Left renal pelvis (tissue), 4 donors: Measurements from ENCODE around the gene SKAP1. TPM values are rescaled to one million over a fixed set of nuclear protein-coding genes. Genes with fewer than 3 reads are reported as not detected.
"Not testable (repeated sequence)": the region's sequence is repeated elsewhere in the genome, so short reads cannot be mapped to it uniquely, and the experiment has no call there.

Experiments
- DNase-seq, 4 donors: peaks; one replicate each; pipeline ENCODE4 v3.0.0-alpha.2; 2013; ENCODE audit warnings: low read depth in 4 of 4, low spot score in 3 of 4
- polyA plus RNA-seq, 4 donors: library from polyadenylated mRNA; unstranded; fragments of 120-200 nt; gene quantifications; one replicate each; pipeline ENCODE4 v1.2.1, GENCODE V29; 2013; ENCODE audit not compliant: insufficient read length in 4 of 4

Gene SKAP1
- polyA plus RNA-seq, 4 donors: 1.6 to 12.7 (median 11.3) TPM

GRCh38 chr17:48451489-48451888 lies 21.5 kb upstream of the SKAP1 start:
- DNase-seq: no peak

- DNase-seq: not testable (repeated sequence)
Measured at GRCh38 chr17:48449335-48449734, 19.3 kb upstream of the SKAP1 start.

- DNase-seq: no peak
Measured at GRCh38 chr17:48445248-48445620, 15.2 kb upstream of the SKAP1 start.

GRCh38 chr17:48444516-48445247 lies 14.7 kb upstream of the SKAP1 start:
- no peak for DNase-seq

- no peak for DNase-seq
Measured at GRCh38 chr17:48443712-48444111, 13.7 kb upstream of the SKAP1 start.

- DNase-seq: no peak
Measured at GRCh38 chr17:48442819-48443218, 12.8 kb upstream of the SKAP1 start.

GRCh38 chr17:48441862-48442261 lies 11.8 kb upstream of the SKAP1 start:
- no peak for DNase-seq

- DNase-seq: no peak
Measured at GRCh38 chr17:48441231-48441711, 11.3 kb upstream of the SKAP1 start.

GRCh38 chr17:48440669-48441068 lies 10.7 kb upstream of the SKAP1 start:
- no peak for DNase-seq

- DNase-seq: peak in 1 of 4 donors; percentile 60
Measured at GRCh38 chr17:48439875-48440505, 10.0 kb upstream of the SKAP1 start.

GRCh38 chr17:48439110-48439850 lies 9.3 kb upstream of the SKAP1 start:
- DNase-seq: no peak

- DNase-seq: no peak
Measured at GRCh38 chr17:48438516-48439061, 8.6 kb upstream of the SKAP1 start.

GRCh38 chr17:48433896-48434295 lies 3.9 kb upstream of the SKAP1 start:
- DNase-seq: no peak

GRCh38 chr17:48432820-48433775 lies 3.1 kb upstream of the SKAP1 start:
- DNase-seq: no peak

- DNase-seq: no peak
Measured at GRCh38 chr17:48429156-48429555, 858 bp downstream of the SKAP1 start.

- no peak for DNase-seq
Measured at GRCh38 chr17:48427598-48427997, 2.4 kb downstream of the SKAP1 start.

- no peak for DNase-seq
Measured at GRCh38 chr17:48426761-48427500, 3.1 kb downstream of the SKAP1 start.

- no peak for DNase-seq
Measured at GRCh38 chr17:48426019-48426665, 3.9 kb downstream of the SKAP1 start.

- DNase-seq: not testable (repeated sequence)
Measured at GRCh38 chr17:48422060-48422459, 8.0 kb downstream of the SKAP1 start.
